HG03097 (cell line): Measurements from ENCODE around the gene CD177.
"Not testable (repeated sequence)": the region's sequence is repeated elsewhere in the genome, so short reads cannot be mapped to it uniquely, and the experiment has no call there.

Source experiments
- ATAC-seq: cut with Tn5 transposase; IDR thresholded peaks from one replicate; pipeline ENCODE4 v1.9.1; 2021; ENCODE audit not compliant: unreplicated experiment, low FRiP score

Gene CD177

DNA sequence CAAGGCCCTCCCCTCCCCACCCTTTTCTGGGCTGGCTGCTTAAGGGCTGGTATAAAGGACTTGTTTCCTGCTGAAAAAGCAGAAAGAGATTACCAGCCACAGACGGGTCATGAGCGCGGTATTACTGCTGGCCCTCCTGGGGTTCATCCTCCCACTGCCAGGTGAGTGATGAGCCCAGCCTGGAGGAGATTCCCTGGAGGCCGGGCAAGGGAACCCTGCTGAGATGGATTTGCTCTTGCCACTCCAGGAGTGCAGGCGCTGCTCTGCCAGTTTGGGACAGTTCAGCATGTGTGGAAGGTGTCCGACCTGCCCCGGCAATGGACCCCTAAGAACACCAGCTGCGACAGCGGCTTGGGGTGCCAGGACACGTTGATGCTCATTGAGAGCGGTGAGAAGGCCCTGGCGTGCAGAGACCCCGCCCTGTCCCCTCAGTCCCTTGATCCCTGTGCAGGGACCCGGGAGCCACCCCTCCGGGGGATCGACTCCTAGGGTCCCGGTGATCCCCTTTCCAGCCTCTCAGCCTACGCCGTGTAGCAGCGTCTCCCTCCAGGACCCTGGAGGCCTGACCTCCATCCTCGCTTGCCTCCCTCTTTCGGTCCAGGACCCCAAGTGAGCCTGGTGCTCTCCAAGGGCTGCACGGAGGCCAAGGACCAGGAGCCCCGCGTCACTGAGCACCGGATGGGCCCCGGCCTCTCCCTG lies at the start of gene CD177:
Gene CD177, plus strand, starts transcription at position 81 of the 699 bp plus-strand sequence. Its CDS starts 29 bp downstream, at position 110.
- no peak for ATAC-seq

DNA sequence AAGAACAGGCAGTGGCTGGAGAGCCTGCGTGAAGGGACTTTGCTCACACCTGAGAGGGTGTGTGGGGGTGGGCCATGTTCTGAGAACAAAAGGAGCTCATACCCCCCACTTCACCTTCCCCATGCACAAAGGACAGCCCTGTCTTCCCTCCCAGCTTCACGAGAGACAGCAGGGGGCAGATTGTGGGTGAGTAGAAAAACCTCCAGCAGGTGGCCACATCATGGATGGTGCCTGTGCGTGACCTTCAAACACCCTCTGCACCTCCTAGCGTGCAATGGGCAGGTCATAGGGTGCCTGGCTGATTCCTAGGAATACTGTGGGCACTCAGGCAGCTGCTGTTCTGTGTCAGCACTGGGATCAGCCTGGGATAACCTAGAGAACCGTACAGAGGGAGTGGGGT lies 47.8 kb upstream of the CD177 start:
- no peak for ATAC-seq

DNA sequence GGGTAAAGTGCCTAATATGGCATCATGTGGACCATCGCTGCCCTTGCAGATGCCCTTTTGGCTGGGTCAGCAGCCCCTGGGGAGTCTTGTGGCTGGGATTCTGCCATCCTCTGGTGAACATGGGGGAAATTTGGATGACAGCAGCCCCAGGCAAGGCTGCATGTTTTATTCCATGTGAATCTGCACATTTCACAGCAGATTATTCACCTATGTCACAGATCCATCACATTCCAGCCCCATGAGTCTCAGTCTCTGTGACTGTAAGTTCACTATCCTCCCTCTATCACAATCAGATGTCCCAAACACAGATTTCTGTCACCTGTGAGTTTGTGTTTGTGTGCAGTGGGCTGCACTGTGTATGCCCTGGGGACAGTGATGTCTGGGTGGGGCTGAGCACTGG lies 47.4 kb upstream of the CD177 start:
- no peak for ATAC-seq

DNA sequence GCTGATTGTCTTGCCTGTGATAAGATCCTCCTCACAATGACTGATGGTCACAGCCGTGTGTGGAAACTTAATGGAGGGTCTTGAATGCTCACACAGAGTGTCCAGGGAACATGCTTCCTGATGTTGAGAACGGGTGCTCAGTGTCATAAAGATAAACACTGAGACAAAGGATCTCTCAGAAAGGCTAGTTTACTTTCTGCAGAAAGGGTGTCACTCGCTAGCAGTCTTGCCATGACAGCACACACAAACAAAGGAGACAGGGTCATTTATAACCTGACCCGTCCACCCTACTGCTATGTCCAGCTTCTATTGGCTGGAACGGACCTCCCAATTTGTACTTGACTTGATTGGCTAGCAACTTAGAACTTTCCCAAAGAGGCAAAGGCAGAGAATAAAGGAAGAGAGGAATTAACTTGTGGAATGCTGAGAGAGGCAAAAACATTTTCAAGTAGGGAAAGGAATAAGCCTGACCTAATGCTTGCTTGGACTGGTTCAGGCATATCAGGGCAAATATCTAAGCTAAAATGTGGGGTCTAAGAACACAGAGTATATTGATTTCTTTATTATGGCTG lies 45.2 kb upstream of the CD177 start:
- no peak for ATAC-seq

- ATAC-seq = no peak
Measured at GRCh38 chr19:43309466-43309865, 44.0 kb upstream of the CD177 start.

DNA sequence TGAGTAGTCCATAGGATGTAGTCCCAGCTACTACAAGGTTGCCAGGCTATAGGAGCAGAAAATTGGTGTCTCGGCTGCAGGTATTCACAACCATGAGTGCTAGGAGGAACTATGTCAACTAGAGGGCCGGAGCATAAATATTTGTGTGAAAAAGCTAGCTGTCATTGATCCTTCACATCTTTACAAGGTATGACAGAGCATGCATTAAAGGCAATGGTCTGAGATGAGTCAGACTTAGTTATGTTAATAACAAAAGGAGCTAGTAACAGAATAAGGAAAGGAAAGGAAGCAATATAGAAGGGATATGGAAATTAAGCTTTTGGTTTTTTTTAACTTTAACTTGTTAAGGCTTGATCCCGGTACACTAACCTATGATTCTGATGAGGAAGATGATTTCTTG lies 43.3 kb upstream of the CD177 start:
- no peak for ATAC-seq

- no peak for ATAC-seq
Measured at GRCh38 chr19:43311256-43311655, 42.2 kb upstream of the CD177 start.

- ATAC-seq = no peak
Measured at GRCh38 chr19:43311706-43312105, 41.8 kb upstream of the CD177 start.

DNA sequence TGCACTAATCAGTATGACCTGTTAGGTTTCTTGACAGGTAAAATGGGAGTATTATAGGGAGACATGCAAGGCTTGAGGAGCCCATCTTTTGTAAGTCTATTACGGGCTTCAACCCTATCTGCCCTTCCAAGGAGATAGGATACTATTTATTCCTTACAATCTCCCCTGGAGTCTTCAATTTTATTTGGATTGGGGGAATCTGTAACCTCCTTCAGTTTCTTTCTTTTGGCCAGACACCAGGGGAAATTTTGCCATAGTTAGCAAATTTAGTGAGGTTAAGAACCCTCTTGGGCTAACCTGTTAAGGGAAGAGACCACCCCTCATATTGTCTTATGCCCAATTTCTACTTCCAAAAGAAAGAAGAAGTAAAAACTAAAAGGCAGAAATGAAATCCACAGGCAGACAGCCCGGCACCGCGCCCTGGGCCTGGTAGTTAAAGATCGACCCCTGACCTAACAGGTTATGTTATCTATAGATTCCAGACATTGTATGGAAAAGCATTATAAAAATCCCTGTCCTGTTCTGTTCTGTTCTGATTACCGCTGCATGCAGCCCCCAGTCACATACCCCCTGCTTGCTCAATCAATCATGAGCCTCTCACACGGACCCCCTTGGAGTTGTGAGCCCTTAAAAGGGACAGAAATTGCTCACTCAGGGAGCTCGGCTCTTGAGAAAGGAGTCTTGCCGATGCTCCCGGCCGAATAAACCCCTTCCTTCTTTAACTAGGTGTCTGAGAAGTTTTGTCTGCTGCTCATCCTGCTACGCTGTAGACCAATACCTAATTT lies 39.6 kb upstream of the CD177 start:
- no peak for ATAC-seq

GRCh38 chr19:43315851-43316250 lies 37.6 kb upstream of the CD177 start:
- ATAC-seq = no peak

GRCh38 chr19:43316591-43317319 lies 36.7 kb upstream of the CD177 start:
- ATAC-seq = no peak

DNA sequence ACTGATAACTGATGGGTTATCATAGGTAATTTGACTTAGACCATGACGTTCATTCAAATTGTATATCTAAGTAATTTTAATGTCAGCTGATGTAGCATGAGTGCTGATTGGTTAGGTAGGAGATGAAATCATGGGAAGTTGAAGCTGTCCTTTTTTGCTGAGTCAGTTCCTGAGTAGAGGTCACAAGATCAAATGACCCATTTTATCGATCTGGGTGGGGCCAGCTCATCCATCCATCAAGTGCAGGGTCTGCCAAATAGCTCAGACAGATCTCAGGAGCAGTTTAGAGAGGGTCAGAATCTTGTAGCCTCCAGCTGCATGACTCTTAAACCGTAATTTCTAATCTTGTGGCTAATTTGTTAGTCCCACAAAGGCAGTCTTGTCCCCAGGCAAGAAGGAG lies 35.3 kb upstream of the CD177 start:
- no peak for ATAC-seq

DNA sequence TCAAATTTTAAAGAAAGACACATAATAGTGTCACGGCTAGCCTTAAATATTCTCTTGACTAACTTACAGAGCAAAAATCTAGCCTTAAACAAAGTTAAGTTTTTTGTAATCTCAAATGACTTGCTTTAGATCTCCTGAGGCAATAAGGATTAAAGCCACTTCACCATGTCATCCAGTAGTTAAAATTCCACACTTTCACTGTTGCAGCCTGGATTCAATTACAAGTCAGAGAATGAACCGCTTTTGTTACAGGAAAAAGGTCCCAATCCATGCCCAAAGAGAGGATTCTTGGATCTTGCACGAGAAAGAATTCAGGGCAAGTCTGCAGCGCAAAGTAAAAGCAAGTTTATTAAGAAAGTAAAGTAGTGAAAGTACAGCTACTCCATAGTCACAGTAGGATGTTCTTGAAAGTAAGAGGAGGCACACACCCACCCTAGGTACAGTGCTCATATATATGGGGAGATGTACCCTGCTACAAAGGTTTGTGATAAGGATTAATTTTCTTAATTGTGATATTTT lies 34.6 kb upstream of the CD177 start:
- ATAC-seq = no peak

DNA sequence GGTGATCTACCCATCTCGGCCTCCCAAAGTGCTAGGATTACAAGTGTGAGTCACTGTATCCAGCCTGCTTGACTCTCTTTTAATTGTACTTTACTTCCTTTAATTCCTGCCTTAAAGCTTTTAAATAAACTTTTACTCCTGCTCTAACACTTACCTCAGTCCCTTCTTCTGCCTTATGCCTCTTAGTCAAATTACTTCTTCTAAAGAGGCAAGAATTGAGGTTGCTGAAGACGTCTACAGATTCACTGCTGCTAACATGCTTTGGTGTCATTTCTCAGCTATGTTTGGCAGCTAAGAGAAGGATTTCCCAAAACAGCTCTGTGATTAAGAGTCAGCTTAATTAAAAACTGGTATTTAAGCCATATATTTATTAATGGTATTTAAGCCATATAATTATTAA lies 32.9 kb upstream of the CD177 start:
- no peak for ATAC-seq

DNA sequence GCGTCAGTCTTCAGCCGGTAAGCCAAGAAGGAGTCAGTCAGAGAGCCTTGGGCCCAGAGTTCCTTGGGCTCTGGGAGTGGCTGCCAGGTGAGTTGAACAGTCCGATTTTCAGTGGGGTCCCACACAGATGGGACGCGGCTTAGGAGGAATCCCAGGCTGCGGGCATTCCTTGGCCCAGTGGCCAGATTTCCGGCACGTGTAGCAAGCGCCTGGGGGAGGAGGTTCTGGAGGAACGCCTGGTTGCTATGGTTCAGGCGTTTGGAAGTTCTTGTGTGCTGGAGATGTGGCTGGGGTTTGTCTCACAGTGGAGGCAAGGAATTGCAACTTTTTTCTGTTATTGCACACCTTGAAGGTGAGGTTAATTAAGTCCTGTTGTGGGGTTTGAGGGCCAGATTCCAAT lies 26.7 kb upstream of the CD177 start:
- not testable (repeated sequence) for ATAC-seq

GRCh38 chr19:43328561-43328960 lies 24.9 kb upstream of the CD177 start:
- not testable (repeated sequence) for ATAC-seq

DNA sequence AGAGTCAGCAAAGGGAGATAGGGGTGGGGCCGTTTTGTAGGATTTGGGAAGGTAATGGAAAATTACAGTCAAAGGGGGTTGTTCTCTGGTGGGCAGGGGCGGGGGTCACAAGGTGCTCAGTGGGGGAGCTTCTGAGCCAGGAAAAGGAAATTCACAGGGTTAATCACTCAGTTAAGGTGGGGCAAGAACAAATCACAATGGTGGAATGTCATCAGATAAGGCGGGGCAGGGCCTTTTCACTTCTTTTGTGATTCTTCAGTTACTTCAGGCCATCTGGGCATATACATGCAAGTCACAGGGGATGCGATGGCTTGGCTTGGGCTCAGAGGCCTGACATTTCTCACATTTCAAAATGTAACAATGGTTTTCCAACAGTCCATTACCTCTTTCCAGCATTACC lies 24.4 kb upstream of the CD177 start:
- ATAC-seq = not testable (repeated sequence)

DNA sequence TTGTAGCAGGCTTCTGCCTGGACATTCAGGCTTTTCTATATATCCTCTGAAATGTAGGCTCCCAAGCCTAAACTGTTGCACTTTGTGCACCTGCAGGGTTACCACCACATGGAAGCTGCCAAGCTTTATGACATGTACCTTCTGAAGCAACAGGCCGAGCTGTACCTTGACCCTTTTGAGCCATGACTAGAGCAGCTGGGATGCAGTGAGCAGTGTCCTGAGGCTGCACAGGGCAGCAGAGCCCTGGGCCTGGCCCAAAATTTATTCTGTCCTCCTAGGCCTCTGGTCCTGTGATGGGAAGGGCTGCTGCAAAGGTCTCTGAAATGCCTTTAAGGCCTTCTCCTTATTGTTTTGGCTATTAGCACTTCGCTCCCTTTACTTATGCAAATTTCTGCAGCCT lies 23.5 kb upstream of the CD177 start:
- ATAC-seq = no peak

- ATAC-seq = no peak
Measured at GRCh38 chr19:43330726-43331434, 22.6 kb upstream of the CD177 start.

GRCh38 chr19:43331435-43332010 lies 22.0 kb upstream of the CD177 start:
- no peak for ATAC-seq
